ENCODE results near the gene AVPR2.
A peak's percentile ranks its signal among the peaks of the same experiment; 100 is the strongest.

The AVPR2 gene

GRCh38 chrX:153952373-153953026 lies 48.0 kb downstream of the AVPR2 start:
- no peak for DNase-seq (ENCODE audit: low read depth in 2 of 2)

DNA sequence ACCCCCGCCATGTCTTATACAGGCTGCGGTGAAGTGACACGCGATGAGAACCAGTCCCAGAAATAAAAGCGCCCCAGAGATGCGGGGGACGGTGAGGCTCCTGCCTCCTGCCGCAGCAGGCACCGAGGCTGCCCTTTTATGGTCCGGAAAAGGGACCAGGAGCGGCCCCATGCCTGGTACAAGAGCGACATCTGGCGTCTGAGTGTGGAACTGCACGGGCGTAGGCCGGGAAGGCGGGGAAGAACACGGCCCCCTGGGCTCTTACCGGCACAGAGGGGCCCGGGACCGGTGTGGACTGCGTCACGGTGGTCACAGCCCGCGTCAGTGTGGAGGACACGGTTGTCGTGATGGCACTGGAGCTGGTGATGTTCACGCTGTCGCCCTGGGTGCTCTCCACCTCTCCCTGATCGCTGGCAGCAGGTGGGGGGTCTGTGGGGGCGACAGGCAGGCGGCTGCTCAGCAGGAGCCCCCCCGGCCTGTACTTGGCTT lies 48.9 kb downstream of the AVPR2 start:
- peak; percentile 54 for DNase-seq (ENCODE audit: low read depth in 2 of 2)

- DNase-seq (ENCODE audit: low read depth in 2 of 2): no peak
Measured at GRCh38 chrX:153953892-153954557, 49.6 kb downstream of the AVPR2 start.

DNA sequence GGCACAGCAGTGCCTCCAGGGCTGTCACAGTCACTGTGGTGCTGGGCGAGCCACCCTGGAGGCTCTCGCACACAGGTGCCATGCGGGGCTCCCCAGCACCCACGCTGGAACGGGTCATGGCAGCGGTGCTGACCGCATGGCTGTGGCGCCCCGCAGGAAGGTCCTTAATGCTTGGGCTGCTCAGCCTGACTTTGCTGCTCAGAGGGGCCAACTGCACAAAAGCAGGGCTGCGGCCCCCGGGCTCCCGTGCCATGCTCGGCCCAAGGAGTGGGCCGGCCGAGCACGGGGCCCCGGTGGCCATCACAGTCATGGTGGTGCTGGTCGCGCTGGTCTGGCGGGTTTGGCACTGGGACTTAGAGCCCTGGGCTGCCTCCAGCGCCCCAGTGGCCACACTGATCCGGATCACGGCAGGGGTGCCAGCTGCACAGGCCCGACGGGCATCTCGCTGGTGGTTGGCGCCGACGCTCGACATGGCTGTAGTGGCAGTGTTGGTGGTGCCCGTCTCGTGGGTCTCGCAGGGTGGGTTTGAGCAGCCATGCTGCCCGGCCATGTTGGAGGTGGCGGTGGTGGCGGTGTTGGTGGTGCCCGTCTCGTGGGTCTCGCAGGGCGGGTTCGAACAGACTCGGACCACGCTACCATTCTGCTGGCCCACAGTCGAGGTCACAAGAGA lies 50.2 kb downstream of the AVPR2 start:
- no peak for DNase-seq (ENCODE audit: low read depth in 2 of 2)

- DNase-seq (ENCODE audit: low read depth in 2 of 2): no peak
Measured at GRCh38 chrX:153955228-153955732, 50.8 kb downstream of the AVPR2 start.

- no peak for DNase-seq (ENCODE audit: low read depth in 2 of 2)
Measured at GRCh38 chrX:153956044-153956907, 51.8 kb downstream of the AVPR2 start.
